ENCODE data around the gene MRPL48.
A peak's percentile ranks its signal among the peaks of the same experiment; 100 is the strongest.

MRPL48 gene

GRCh38 chr11:73888244-73888643 lies 100.6 kb downstream of the MRPL48 start:
- no peaks in the 10 kb centered on the region for H3K79me2 ChIP-seq
- no peak overlapping the region for H3K4me2 ChIP-seq (ENCODE audit: low read length)
- no peak overlapping the region for H2AFZ ChIP-seq
- TF ChIP-seq CTCF (IDR thresholded peaks at IDR 0.05), result no peak
- H3K27me3 ChIP-seq (ENCODE audit: control insufficient read depth, insufficient read depth, low read length), result no peaks in the 10 kb centered on the region
- H3K4me3 ChIP-seq (ENCODE audit: low read depth, low read length), result no peak overlapping the region
- H3K9me3 ChIP-seq (ENCODE audit: control insufficient read depth, low read length), result no peaks in the 10 kb centered on the region
- H3K27ac ChIP-seq, result no peak overlapping the region
- no peak overlapping the region for H3K9ac ChIP-seq
- H3K36me3 ChIP-seq (ENCODE audit: control insufficient read depth, insufficient read depth, low read length), result no peaks in the 10 kb centered on the region
- peaks cover 9% of the 10 kb centered on the region for H3K4me1 ChIP-seq

GRCh38 chr11:73889019-73889418 lies 101.3 kb downstream of the MRPL48 start:
- Histone ChIP-seq H3K4me3 (ENCODE audit: low read depth, low read length) (no peak overlapping the region), H3K36me3 (ENCODE audit: control insufficient read depth, insufficient read depth, low read length) (no peaks in the 10 kb centered on the region), H3K27ac (no peak overlapping the region), H2AFZ (no peak overlapping the region), H3K9ac (no peak overlapping the region), H3K4me1 (peaks cover 9% of the 10 kb centered on the region), H3K79me2 (no peaks in the 10 kb centered on the region), H3K4me2 (ENCODE audit: low read length) (peak overlapping the region; percentile 26), H3K9me3 (ENCODE audit: control insufficient read depth, low read length) (no peaks in the 10 kb centered on the region), H3K27me3 (ENCODE audit: control insufficient read depth, insufficient read depth, low read length) (no peaks in the 10 kb centered on the region)
- no peak for TF ChIP-seq CTCF (IDR thresholded peaks at IDR 0.05)

- Histone ChIP-seq H3K79me2 (no peaks in the 10 kb centered on the region), H3K4me2 (ENCODE audit: low read length) (peak overlapping the region; percentile 26), H3K9ac (no peak overlapping the region), H3K27ac (peak overlapping the region; percentile 29), H3K27me3 (ENCODE audit: control insufficient read depth, insufficient read depth, low read length) (no peaks in the 10 kb centered on the region), H3K4me1 (peaks cover 9% of the 10 kb centered on the region), H3K36me3 (ENCODE audit: control insufficient read depth, insufficient read depth, low read length) (no peaks in the 10 kb centered on the region), H3K9me3 (ENCODE audit: control insufficient read depth, low read length) (no peaks in the 10 kb centered on the region), H3K4me3 (ENCODE audit: low read depth, low read length) (no peak overlapping the region), H2AFZ (no peak overlapping the region)
- no peak for TF ChIP-seq CTCF (IDR thresholded peaks at IDR 0.05)
These were observed 101.9 kb downstream of the MRPL48 start for GRCh38 chr11:73889536-73889935.

- no peak for TF ChIP-seq CTCF (IDR thresholded peaks at IDR 0.05)
- Histone ChIP-seq H3K9ac (no peak overlapping the region), H3K27ac (no peak overlapping the region), H3K4me2 (ENCODE audit: low read length) (no peak overlapping the region), H3K79me2 (no peaks in the 10 kb centered on the region), H3K36me3 (ENCODE audit: control insufficient read depth, insufficient read depth, low read length) (no peaks in the 10 kb centered on the region), H3K4me1 (peaks cover 9% of the 10 kb centered on the region), H3K4me3 (ENCODE audit: low read depth, low read length) (no peak overlapping the region), H3K27me3 (ENCODE audit: control insufficient read depth, insufficient read depth, low read length) (no peaks in the 10 kb centered on the region), H3K9me3 (ENCODE audit: control insufficient read depth, low read length) (no peaks in the 10 kb centered on the region), H2AFZ (no peak overlapping the region)
These were observed 105.4 kb downstream of the MRPL48 start for GRCh38 chr11:73893041-73893440.

GRCh38 chr11:73894725-73895335 lies 107.2 kb downstream of the MRPL48 start:
- H3K4me2 ChIP-seq (ENCODE audit: low read length), result no peak overlapping the region
- TF ChIP-seq CTCF (IDR thresholded peaks at IDR 0.05), result no peak
- no peak overlapping the region for H3K27ac ChIP-seq
- no peak overlapping the region for H3K4me3 ChIP-seq (ENCODE audit: low read depth, low read length)
- H3K9ac ChIP-seq, result no peak overlapping the region
- no peak overlapping the region for H2AFZ ChIP-seq
- H3K4me1 ChIP-seq, result peaks cover 6% of the 10 kb centered on the region
- H3K79me2 ChIP-seq, result no peaks in the 10 kb centered on the region
- H3K27me3 ChIP-seq (ENCODE audit: control insufficient read depth, insufficient read depth, low read length), result no peaks in the 10 kb centered on the region
- no peaks in the 10 kb centered on the region for H3K9me3 ChIP-seq (ENCODE audit: control insufficient read depth, low read length)
- H3K36me3 ChIP-seq (ENCODE audit: control insufficient read depth, insufficient read depth, low read length), result no peaks in the 10 kb centered on the region

Measured in parathyroid adenoma (tissue), 2 donors.